HG02678 (cell line): ENCODE results near the gene GRB7.
"Not testable (repeated sequence)": the region's sequence is repeated elsewhere in the genome, so short reads cannot be mapped to it uniquely, and the experiment has no call there.

ENCODE experiments used
- ATAC-seq: cut with Tn5 transposase; IDR thresholded peaks from one replicate; pipeline ENCODE4 v1.9.1; 2021; ENCODE audit warnings: mild to moderate bottlenecking, moderate library complexity; ENCODE audit not compliant: unreplicated experiment

GRB7 gene

GRCh38 chr17:39750131-39751015 lies 12.6 kb downstream of the GRB7 start:
- ATAC-seq = no peak

GRCh38 chr17:39751016-39751543 lies 13.3 kb downstream of the GRB7 start:
- no peak for ATAC-seq

DNA sequence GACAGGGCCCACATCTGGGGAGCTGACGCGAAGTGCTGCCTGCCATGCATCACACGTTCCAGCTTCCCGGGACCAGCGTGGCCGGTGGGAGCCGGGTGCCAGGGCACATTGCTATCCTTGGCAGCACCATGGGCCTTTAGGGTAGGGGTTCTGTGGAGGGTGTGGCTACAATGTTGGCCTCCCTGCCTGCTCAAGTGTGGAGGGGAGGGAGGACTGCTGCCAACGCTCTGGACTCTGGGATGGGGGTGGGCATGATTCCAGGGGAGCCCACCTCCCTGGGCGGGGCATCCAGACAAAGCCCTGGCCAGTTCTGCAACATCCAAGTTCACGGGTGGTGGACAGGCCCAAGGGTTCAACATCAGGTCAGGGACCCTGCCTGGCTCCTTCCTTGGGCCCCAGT lies 13.9 kb downstream of the GRB7 start:
- no peak for ATAC-seq

- no peak for ATAC-seq
Observed at GRCh38 chr17:39752241-39752881, 14.6 kb downstream of the GRB7 start.

DNA sequence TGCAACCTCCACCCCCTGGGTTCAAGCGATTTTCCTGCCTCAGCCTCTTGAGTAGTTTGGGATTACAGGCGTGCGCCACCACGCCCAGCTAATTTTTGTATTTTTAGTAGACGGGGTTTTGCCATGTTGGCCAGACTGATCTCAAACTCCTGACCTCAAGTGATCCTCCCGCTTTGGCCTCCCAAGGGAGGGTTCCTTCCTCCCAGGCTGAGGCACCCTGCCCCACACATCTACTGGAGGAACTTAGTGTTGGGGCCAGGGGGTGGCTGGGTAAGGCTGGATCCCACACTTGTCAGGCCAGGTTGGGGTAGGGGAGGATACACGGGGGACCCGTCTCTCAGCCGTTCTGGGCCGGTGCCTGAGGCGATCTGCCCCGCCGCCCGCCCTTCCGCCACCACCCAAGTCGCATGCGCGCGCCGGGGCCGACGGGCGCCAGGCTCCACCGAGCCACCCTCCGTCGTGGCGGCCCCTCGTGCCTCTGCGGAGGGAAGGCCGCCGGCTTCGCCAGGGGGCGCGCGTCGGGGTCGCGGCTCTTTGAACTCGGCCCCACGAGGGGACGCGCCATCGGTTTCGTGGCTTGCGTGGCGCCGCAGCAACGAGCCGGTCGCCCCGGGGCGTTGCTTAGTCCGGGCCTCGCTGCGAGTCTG lies 15.9 kb downstream of the GRB7 start:
- peak; percentile 29 for ATAC-seq

DNA sequence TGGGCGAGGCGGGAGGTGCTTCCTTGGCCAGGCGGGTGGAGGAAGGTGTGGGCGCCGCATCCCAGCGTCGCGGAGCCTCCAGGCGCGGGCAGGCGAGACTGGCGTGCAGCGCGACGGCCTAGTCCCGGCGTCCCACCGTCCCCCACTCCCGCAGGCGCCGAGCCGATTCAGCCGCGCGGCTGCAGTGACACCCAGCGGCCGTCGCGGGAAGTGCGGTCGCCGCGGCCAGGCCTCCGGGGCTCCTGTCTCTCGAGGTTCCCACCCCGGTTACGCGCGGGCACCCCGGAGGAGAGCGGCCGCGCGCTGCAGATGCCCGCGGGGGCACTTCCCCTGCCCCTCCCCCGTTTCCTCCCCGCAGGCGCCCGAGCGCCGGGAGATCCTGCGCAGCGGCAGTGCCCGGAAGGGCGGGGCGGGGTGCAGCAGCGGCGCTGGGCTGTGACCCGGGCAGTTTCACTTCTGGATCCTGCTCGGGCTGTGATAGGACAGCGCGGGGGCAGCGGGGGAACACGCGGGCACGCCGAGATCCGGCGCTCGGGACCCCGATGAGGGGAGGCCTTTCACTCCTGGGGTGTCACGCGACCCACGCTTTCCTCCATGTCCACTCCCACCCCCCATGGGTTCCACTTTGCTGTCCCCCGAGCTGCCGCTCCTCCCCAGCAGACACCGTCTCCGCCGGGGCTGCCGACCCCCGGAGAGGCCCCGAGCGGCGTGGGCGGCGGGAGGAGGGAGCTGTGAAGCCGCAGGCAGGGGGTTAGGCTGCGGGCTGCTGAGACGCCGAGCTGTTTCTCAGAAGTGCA lies 16.6 kb downstream of the GRB7 start:
- peak; percentile 62 for ATAC-seq

- no peak for ATAC-seq
Observed at GRCh38 chr17:39754958-39755553, 17.3 kb downstream of the GRB7 start.

DNA sequence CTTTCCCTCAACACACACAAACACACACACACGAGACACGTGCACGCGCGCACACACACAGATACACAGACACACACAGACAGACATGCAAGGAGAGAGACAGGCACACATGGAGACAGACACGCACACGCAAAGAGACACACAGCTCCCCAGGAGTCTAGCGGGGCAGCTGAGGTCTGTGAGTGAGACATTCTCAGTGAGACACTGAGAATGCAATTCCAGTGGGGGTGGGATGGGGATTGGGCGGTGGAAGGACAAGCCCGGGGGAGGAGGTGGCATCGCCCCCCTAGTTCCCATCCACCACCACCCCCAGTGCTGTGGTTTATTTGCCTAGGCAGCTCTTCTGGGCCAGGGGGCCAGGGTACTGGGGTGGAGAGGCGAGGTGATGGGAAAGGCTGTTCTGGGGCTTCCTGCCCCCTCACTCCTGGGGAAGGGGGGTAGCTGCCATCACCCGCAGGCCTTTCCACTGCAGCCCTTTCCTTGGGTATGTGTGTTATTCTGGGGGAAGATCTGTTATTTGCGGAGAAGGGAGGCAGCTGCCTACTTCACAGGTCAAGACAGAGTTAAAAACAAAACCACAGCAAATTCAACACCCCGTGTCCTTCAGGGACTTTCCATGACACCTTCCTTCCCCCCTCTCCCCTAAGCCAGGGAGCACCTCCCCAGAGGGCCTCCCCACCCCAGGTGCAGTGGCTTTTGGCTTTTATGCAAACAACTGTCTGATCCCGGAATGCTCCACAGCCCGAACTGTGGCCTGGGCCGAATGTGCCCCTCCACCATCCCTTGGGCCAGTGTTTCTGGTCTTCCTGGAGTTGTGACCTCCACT lies 18.0 kb downstream of the GRB7 start:
- ATAC-seq = peak; percentile 23

DNA sequence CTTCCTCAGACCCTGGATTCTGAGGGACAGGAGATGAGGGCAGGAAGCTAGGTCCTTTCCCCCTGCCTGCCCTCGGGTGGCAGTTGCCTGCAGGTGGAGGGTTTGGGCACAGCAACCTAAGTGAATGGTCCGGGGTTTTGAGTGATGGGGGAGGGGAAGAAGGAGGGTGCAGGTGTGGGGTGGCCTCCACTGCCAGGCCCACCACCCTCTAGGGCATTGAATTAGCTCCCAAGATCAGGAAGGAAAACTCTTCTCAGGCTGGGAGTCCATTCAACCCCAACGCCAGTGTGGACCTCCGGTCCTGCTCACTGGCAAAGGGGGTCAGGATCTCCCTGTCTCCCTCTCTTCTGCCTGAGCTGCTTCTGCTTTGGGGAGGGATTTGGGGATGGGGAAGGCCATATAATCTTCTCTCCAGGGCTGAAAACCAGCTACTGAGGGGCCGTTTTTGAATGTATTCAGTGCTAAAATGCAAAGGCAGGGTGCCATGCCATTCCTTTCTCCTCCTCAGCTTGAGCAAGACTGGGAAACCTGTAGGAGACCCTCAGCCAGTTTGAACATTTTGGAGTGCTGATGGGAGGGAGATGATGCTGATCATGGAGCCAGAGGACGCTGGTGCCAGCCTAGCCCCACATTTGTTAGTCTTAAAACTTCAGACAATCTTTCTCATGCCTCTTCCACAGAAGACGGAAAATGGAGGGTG lies 18.8 kb downstream of the GRB7 start:
- no peak for ATAC-seq

GRCh38 chr17:39757176-39757662 lies 19.5 kb downstream of the GRB7 start:
- ATAC-seq = no peak

DNA sequence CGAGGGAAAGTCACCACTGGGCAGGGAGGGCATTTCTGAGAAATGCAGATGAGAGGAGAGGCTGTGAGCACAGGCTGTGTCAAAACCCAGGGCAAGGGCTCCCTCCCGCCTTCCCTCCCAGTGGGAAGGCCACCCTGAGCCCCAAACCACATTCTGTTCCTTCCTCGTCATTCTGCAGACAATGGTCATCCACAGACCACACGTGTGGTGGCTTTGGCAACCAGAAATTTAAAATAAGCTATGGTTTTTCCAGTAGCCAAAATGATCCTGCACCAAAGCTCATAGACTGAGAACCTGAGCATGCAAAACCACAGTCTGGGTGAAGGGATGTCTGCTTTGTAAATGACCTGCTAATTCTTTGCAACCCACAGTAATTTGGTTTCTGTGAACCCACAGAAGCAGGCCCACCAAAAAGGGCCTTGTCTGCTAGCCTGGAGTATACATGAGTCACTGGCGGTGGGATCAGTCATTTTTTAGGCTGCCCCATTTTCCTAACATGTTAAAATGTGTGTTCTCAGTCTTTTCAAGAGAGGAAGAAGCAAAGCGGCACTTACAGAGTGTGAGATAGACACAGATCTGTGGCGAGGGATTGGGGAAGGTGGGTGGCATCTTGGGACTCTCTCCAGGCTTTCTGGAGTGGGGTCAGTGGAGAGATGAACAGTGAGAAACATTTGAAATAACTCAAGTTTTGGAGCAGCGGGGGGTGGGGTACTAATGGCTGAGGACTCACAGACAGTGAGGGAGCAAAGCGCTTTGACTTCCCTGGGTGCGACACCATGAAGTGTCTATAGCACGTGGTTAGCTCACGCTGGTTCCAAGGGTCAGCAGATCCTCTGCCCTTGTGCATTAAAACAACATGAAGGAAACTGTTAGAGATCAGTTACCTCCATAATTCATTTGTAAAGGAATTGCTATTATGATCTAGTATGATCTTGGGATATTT lies 20.5 kb downstream of the GRB7 start:
- no peak for ATAC-seq

DNA sequence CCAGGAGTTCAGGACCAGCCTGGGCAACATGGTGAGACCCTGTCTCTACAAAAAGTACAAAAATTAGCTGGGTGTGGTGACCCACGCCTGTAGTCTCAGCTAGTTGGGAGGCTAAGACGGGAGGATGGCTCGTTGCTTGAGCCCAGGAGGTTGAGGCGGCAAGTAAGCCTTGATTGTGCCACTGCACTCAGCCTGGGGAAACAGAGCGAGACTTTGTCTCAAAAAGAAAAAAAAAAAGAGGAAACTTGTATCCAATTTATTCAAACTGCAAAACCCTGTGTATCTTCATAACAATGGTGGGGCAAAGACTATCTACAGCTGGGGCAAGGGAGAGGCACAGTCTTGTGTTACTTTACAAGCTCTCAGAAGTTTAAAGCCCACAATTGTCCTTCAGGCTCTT lies 21.5 kb downstream of the GRB7 start:
- ATAC-seq = no peak

DNA sequence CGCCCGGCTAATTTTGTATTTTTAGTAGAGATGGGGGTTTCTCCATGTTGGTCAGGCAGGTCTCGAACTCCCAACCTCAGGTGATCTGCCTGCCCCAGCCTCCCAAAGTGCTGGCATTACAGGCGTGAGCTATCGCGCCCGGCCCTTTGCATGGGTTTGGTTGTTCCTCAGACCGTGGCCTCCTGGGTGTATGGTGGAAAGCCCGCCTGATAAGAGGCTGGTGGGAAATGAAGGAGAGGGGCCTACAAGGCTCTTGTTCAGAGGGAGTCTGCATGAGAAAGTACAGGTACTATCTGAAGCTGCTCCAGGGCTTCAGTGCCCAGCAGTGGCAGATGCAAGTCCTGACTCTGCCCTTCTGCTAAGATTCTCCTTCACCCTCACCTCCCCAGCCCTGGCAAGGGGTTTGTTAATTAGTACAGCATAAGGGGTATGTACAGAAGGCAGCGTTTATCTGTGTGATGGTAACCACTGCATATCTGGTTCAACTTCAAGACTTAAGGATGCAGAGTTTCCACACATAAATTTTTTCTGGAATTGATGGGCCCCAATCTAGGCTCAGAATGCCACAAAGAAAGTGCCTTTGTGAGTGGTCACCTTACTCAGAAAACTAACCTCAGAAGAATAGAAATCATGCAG lies 24.2 kb downstream of the GRB7 start:
- ATAC-seq = no peak

GRCh38 chr17:39763051-39763820 lies 25.5 kb downstream of the GRB7 start:
- ATAC-seq = no peak

DNA sequence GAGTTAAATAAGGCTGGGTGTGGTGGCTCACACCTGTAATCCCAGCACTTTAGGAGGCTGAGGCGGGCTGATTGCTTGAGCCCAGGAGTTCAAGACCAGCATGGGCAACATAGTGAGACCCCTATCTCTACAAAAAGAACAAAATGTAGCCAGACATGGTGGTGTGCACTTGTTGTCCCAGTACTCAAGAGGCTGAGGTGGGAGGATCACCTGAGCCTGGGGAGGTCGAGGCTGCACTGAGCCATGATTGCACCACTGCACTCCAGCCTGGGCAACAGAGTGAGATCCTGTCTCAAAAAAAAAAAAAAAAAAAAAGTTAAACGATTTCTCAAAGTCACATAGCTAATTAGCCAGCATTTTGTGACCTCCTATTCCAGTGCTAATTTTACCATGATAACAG lies 26.4 kb downstream of the GRB7 start:
- ATAC-seq = not testable (repeated sequence)

- ATAC-seq = no peak
Observed at GRCh38 chr17:39765175-39765574, 27.4 kb downstream of the GRB7 start.
